ENCODE results near the gene MYH6.
"Not testable (repeated sequence)": the region's sequence is repeated elsewhere in the genome, so short reads cannot be mapped to it uniquely, and the experiment has no call there.

Gene MYH6

DNA sequence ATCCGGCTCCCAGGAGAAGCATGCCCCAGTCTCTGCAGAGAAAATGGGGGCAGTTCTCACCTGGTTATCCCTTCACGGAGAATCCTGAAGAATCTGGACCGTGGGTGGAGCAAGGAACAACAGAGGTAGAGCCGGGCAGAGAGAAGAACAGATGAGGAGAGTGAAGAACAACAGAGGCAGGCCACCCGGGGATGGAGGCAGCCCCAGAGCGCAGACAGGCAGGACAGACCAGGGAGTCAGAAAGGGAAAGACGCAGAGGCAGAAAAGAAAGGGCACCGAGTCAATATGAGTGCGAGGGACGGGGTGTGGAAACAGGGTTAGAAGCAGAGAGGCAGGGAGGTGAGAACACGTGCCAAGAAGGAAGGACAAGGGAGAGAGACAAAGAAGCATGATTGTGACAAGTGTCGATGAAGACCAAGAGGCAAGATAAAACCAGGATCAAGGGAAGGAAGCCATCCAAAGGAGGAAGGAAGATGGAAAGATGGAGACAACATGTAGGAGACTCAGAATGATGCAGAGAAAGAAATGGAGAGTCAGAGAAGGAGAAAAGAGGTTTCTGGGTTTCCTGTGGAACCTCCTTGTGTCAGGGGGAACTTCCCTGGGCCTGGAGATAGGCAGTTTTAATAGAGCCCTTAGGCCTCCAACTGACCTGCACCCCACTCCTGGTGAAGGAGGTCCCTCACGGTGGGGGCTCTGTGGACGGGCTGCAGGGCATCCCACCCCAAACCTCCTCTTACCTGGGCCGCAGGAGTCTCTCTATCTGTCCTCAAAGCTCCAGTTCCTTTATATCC is at the start of gene MYH6:
Gene MYH6, minus strand, starts transcription at position 758 of the 791 bp plus-strand sequence. CDS start 1,050 bp downstream, outside the sequence.
- Mint-ChIP-seq H3K4me3 (no peak within 1 kb of the TSS), H3K4me1 (ENCODE audit: low read depth) (peaks cover 6% of the 10 kb centered on the region), H3K36me3 (ENCODE audit: low read depth) (no peaks in the 10 kb centered on the region), H3K27me3 (ENCODE audit: low read depth) (no peaks in the 10 kb centered on the region), H3K27ac (no peak within 1 kb of the TSS), H3K9me3 (no peaks in the 10 kb centered on the region)

DNA sequence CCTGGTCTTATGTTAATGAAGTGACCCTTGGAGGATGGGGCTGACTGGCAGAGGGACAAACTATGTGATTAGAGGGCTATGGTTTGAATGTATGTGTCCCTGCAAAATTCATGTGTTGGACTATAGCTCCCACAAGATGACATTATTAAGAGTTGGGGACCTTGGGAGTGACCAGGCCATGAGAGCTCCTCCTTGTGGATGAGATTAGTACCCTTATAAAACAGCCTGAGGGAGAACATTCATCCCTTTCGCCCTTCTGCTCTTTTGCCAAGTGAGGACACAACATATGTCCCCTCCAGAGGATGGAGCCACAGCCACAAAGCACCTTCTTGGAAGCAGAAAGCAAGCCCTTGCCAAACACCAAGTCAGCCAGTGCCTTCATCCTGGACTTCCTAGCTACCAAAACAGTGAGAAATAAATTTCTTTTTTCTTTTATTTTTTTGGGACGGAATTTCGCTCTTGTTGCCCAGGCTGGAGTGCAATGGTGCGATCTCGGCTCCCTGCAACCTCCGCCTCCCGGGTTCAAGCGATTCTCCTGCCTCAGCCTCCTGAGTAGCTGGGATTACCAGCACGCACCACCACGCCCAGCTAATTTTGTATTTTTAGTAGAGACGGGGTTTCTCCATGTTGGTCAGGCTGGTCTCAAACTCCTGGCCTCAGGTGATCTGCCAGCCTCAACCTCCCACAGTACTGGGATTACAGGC is 49.0 kb upstream of the MYH6 start:
- H3K9me3 Mint-ChIP-seq; H3K4me1 Mint-ChIP-seq (ENCODE audit: low read depth); H3K36me3 Mint-ChIP-seq (ENCODE audit: low read depth); H3K27ac Mint-ChIP-seq; H3K4me3 Mint-ChIP-seq: not testable (repeated sequence)
- peaks cover 39% of the 10 kb centered on the region for H3K27me3 Mint-ChIP-seq (ENCODE audit: low read depth)

DNA sequence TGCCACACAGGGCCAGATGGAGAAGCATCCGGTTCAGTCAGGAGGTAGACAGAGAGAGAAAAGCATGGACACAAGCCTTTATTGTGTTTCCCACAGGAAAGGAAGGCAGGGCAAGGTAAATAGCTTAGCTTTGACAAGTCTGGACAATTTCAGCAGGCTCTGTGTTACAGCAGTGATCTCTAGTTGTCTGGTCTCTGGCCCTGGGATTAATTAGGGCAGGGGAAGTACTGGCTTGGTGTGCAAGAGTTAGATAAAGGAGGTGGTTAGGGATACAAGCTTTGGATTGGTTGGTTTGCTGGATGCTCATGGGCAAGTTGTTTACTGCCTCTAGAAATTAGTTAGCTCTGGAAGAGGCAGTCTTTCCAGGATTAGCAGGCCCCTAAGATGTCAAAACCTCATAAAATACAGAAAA is 46.4 kb upstream of the MYH6 start:
- Mint-ChIP-seq H3K9me3 (no peaks in the 10 kb centered on the region), H3K36me3 (ENCODE audit: low read depth) (no peaks in the 10 kb centered on the region), H3K27me3 (ENCODE audit: low read depth) (peaks cover 39% of the 10 kb centered on the region), H3K4me1 (ENCODE audit: low read depth) (no peaks in the 10 kb centered on the region), H3K27ac (no peak overlapping the region), H3K4me3 (no peak overlapping the region)

DNA sequence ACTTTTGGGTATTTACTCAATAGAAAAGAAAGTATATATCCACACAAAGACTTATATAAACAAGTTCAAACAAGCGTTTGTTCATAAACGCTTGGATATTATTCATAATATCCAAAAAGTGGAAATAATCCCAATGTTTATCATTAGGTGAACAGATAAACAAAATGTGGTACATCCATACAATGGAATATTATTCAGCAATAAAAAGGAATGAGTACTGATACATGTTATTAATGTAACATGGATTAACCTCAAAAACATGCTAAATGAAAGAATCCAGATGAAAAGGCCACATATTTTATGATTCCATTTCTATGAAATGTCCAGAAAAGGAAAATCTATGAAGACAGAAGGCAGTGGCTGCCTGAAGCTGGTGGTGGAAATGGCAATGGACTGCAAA is 44.2 kb upstream of the MYH6 start:
- Mint-ChIP-seq H3K36me3 (ENCODE audit: low read depth) (no peaks in the 10 kb centered on the region), H3K4me3 (no peak overlapping the region), H3K27me3 (ENCODE audit: low read depth) (peaks cover 31% of the 10 kb centered on the region), H3K27ac (no peak overlapping the region), H3K9me3 (no peaks in the 10 kb centered on the region), H3K4me1 (ENCODE audit: low read depth) (no peaks in the 10 kb centered on the region)

DNA sequence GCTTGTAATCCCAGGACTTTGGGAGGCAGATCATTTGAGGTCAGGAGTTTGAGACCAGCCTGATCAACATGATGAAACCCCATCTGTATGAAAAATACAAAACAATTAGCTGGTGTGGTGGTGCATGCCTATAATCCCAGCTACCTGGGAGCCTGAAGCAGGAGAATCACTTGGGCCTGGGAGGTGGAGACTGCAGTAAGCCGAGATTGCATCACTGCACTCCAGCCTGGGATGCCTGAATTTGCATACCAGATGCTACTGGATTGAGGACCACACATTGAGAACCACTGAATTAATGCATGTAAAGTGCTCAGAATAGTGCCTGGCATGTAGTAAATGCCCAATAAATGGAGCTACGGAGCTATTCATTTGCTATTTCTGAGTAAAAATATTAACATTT is 42.3 kb upstream of the MYH6 start:
- H3K4me1 Mint-ChIP-seq (ENCODE audit: low read depth) = no peaks in the 10 kb centered on the region
- no peak overlapping the region for H3K27ac Mint-ChIP-seq
- H3K36me3 Mint-ChIP-seq (ENCODE audit: low read depth) = no peaks in the 10 kb centered on the region
- no peaks in the 10 kb centered on the region for H3K9me3 Mint-ChIP-seq
- peaks cover 27% of the 10 kb centered on the region for H3K27me3 Mint-ChIP-seq (ENCODE audit: low read depth)
- no peak overlapping the region for H3K4me3 Mint-ChIP-seq

GRCh38 chr14:23449314-23449713 is 41.2 kb upstream of the MYH6 start:
- H3K36me3 Mint-ChIP-seq (ENCODE audit: low read depth) = no peaks in the 10 kb centered on the region
- no peak overlapping the region for H3K4me3 Mint-ChIP-seq
- no peaks in the 10 kb centered on the region for H3K9me3 Mint-ChIP-seq
- no peaks in the 10 kb centered on the region for H3K4me1 Mint-ChIP-seq (ENCODE audit: low read depth)
- H3K27ac Mint-ChIP-seq = no peak overlapping the region
- H3K27me3 Mint-ChIP-seq (ENCODE audit: low read depth) = peaks cover 20% of the 10 kb centered on the region

GRCh38 chr14:23447361-23448350 is 39.6 kb upstream of the MYH6 start:
- no peak overlapping the region for H3K4me3 Mint-ChIP-seq

GRCh38 chr14:23446291-23446851 is 38.3 kb upstream of the MYH6 start:
- no peak overlapping the region for H3K27ac Mint-ChIP-seq
- H3K4me1 Mint-ChIP-seq (ENCODE audit: low read depth) = no peaks in the 10 kb centered on the region
- H3K27me3 Mint-ChIP-seq (ENCODE audit: low read depth) = peaks cover 15% of the 10 kb centered on the region
- no peak overlapping the region for H3K4me3 Mint-ChIP-seq
- H3K9me3 Mint-ChIP-seq = no peaks in the 10 kb centered on the region
- H3K36me3 Mint-ChIP-seq (ENCODE audit: low read depth) = no peaks in the 10 kb centered on the region

More at GRCh38 chr14:23447361-23448350, 39.6 kb upstream of the MYH6 start:
- H3K27me3 Mint-ChIP-seq (ENCODE audit: low read depth) = peaks cover 12% of the 10 kb centered on the region
- no peaks in the 10 kb centered on the region for H3K9me3 Mint-ChIP-seq
- no peaks in the 10 kb centered on the region for H3K36me3 Mint-ChIP-seq (ENCODE audit: low read depth)
- peak overlapping the region; percentile 12 for H3K27ac Mint-ChIP-seq
- H3K4me1 Mint-ChIP-seq (ENCODE audit: low read depth) = no peaks in the 10 kb centered on the region

DNA sequence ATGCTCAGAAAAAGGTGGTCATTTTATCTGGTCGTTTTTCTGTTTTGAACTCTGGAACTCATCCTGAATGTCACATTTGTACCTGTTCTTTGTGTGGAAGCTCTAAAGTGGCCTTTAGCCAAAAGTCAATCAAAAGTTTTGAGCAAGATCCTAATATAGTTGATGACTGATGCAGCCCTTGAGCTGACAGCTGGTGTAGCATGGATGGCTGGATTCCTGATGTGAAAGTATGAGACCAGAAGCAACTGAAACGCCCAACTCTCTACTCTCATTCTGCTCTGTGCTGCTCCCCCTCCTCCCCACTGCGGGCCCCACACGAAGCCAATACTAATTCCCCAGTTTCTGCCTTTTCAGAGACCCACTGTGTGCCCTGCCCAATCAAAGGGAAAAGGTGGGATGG is 37.7 kb upstream of the MYH6 start:
- Mint-ChIP-seq H3K27ac (no peak overlapping the region), H3K4me1 (ENCODE audit: low read depth) (peaks cover 2% of the 10 kb centered on the region), H3K4me3 (no peak overlapping the region), H3K9me3 (no peaks in the 10 kb centered on the region), H3K27me3 (ENCODE audit: low read depth) (peaks cover 9% of the 10 kb centered on the region), H3K36me3 (ENCODE audit: low read depth) (no peaks in the 10 kb centered on the region)

- Mint-ChIP-seq H3K27me3 (ENCODE audit: low read depth) (peaks cover 4% of the 10 kb centered on the region), H3K4me3 (no peak overlapping the region), H3K27ac (no peak overlapping the region), H3K4me1 (ENCODE audit: low read depth) (peaks cover 2% of the 10 kb centered on the region), H3K36me3 (ENCODE audit: low read depth) (no peaks in the 10 kb centered on the region), H3K9me3 (no peaks in the 10 kb centered on the region)
These were observed 36.2 kb upstream of the MYH6 start for GRCh38 chr14:23444314-23444713.

GRCh38 chr14:23443881-23444280 is 35.8 kb upstream of the MYH6 start:
- H3K4me3 Mint-ChIP-seq = no peak overlapping the region
- H3K9me3 Mint-ChIP-seq = no peaks in the 10 kb centered on the region
- H3K36me3 Mint-ChIP-seq (ENCODE audit: low read depth) = no peaks in the 10 kb centered on the region
- peaks cover 4% of the 10 kb centered on the region for H3K27me3 Mint-ChIP-seq (ENCODE audit: low read depth)
- H3K27ac Mint-ChIP-seq = no peak overlapping the region
- peaks cover 2% of the 10 kb centered on the region for H3K4me1 Mint-ChIP-seq (ENCODE audit: low read depth)

DNA sequence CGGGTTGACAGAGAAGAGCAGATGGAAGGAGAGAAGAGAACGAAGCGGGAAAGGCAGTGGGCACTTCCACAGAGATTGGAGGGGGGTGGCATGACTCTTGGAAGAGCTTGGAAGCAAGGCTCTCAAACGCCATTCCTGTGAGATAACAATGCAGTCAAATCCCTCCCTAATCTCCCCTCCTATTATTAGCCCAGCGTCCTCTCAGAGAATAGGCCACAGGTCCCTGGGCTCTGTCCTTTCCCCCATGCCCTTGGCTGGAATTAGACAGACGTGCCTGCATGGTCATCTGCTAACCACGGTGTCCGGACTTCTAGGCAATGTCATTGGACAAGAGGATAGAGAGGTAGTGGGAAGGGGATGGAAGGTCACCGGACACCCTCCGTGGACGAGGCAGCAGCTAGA is 35.3 kb upstream of the MYH6 start:
- Mint-ChIP-seq H3K9me3 (no peaks in the 10 kb centered on the region), H3K27me3 (ENCODE audit: low read depth) (peaks cover 4% of the 10 kb centered on the region), H3K27ac (no peak overlapping the region), H3K4me1 (ENCODE audit: low read depth) (peaks cover 2% of the 10 kb centered on the region), H3K4me3 (no peak overlapping the region), H3K36me3 (ENCODE audit: low read depth) (no peaks in the 10 kb centered on the region)

DNA sequence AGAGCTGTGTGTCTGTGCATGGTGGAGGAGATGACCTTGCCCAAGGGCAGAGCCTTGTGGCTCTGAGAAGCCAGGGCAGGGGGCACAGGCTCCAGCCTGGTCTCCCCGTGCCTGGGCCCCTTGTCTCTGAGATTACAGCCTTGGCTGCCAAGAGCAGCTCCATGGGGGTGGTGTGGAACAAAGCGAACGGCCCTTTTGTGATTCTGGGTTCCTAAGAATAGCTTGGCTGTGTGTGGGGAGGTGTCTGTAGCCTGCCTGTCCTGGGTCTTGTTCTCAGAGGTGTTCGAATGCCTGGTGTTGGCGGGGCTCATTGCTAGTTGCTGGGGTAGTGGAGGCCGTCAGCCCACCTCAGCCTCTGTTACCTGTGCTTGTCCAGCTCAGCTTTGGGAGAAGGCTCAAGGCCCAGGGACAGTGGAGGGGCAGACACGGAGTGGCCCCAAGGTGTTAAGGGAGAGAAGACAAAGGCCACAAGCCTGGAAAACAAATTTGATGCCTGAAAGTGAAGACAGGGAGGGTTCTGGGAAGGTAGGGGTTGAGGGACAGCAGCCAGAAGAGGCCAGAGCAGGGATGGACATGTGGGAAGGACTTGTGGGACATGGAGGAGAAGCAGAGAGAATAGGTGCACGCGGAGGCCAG is 34.8 kb upstream of the MYH6 start:
- H3K4me3 Mint-ChIP-seq = no peak overlapping the region
- no peaks in the 10 kb centered on the region for H3K36me3 Mint-ChIP-seq (ENCODE audit: low read depth)
- peaks cover 4% of the 10 kb centered on the region for H3K27me3 Mint-ChIP-seq (ENCODE audit: low read depth)
- H3K27ac Mint-ChIP-seq = no peak overlapping the region
- peaks cover 2% of the 10 kb centered on the region for H3K4me1 Mint-ChIP-seq (ENCODE audit: low read depth)
- H3K9me3 Mint-ChIP-seq = no peaks in the 10 kb centered on the region

DNA sequence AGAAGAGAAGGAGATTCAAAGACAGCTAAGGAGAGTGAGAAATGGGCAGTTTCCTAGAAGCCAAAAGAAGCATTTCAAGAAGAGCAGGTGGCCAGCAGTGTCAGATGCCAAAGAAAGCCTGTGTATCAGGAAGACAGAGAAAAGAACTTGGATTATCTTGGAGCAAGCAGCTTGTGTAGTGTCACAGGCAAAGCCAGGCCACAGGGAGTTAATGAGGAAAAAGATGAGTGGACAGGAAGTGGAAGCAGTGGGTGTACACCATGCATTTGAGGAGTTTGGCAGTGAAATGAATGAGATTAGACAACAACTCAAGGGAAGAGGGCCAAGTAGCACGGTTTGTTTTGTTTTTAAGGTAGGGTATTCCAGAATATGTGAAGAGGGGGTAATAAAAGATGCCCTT is 33.0 kb upstream of the MYH6 start:
- H3K27me3 Mint-ChIP-seq (ENCODE audit: low read depth) = peaks cover 4% of the 10 kb centered on the region
- H3K36me3 Mint-ChIP-seq (ENCODE audit: low read depth) = no peaks in the 10 kb centered on the region
- H3K27ac Mint-ChIP-seq = no peak overlapping the region
- no peak overlapping the region for H3K4me3 Mint-ChIP-seq
- H3K9me3 Mint-ChIP-seq = no peaks in the 10 kb centered on the region
- H3K4me1 Mint-ChIP-seq (ENCODE audit: low read depth) = peaks cover 2% of the 10 kb centered on the region
